ENCODE results near the gene IPPK. TPM values are rescaled to one million over a fixed set of nuclear protein-coding genes. Genes with fewer than 3 reads are reported as not detected.

IPPK gene
- total RNA-seq, 4 donors from 2014 or later = 7.2 to 14.1 (median 8.9) TPM

GRCh38 chr9:92655366-92655765 is 14.6 kb downstream of the IPPK start:
- 74% methylated on average over 3 of the region's 7 CpGs; no CpG with 5 or more reads in 1 of the 2 donors for WGBS, 2 donors (ENCODE audit: low coverage in 1 of 2)
- no peak overlapping the region for H3K4me3 ChIP-seq
- no peaks in the 10 kb centered on the region for H3K9me3 ChIP-seq
- no peaks in the 10 kb centered on the region for H3K27me3 ChIP-seq
- peak overlapping the region in 1 of 4 donors; percentile 36 for H3K27ac ChIP-seq
- TF ChIP-seq CTCF (IDR thresholded peaks at IDR 0.05) (no peak), POLR2A (IDR thresholded peaks at IDR 0.05) (no peak), EP300 (IDR thresholded peaks at IDR 0.05) (no peak), POLR2AphosphoS5 (IDR thresholded peaks at IDR 0.05) (no peak)
- peaks cover 0 to 65% of the 10 kb centered on the region in 2 donors for H3K36me3 ChIP-seq
- peaks cover 0 to 40% (median 3%) of the 10 kb centered on the region in 3 donors for H3K4me1 ChIP-seq
- ATAC-seq = no peak

- ATAC-seq = peak; percentile 54
- Histone ChIP-seq H3K9me3 (no peaks in the 10 kb centered on the region), H3K27ac (peak overlapping the region in 2 of 4 donors; percentile 17 to 36), H3K4me3 (no peak overlapping the region), H3K36me3 (peaks cover 0 to 66% of the 10 kb centered on the region in 2 donors), H3K27me3 (no peaks in the 10 kb centered on the region), H3K4me1 (peaks cover 0 to 44% (median 3%) of the 10 kb centered on the region in 3 donors)
- no peak for TF ChIP-seq POLR2A (IDR thresholded peaks at IDR 0.05)
- no peak for TF ChIP-seq CTCF (IDR thresholded peaks at IDR 0.05)
- no peak for TF ChIP-seq POLR2AphosphoS5 (IDR thresholded peaks at IDR 0.05)
- no peak for TF ChIP-seq EP300 (IDR thresholded peaks at IDR 0.05)
- 81 to 90% methylated on average over 4 to 5 of the region's 19 CpGs for WGBS, 2 donors (ENCODE audit: low coverage in 1 of 2)
Measured at GRCh38 chr9:92654481-92655301, 15.2 kb downstream of the IPPK start.

- Histone ChIP-seq H3K36me3 (peaks cover 0 to 76% of the 10 kb centered on the region in 2 donors), H3K4me1 (peaks cover 0 to 44% (median 3%) of the 10 kb centered on the region in 3 donors), H3K4me3 (no peak overlapping the region), H3K27ac (peak overlapping the region in 1 of 4 donors; percentile 58), H3K9me3 (no peaks in the 10 kb centered on the region), H3K27me3 (no peaks in the 10 kb centered on the region)
- ATAC-seq = no peak
- TF ChIP-seq POLR2AphosphoS5 (IDR thresholded peaks at IDR 0.05) (no peak), EP300 (IDR thresholded peaks at IDR 0.05) (no peak), POLR2A (IDR thresholded peaks at IDR 0.05) (no peak), CTCF (IDR thresholded peaks at IDR 0.05) (no peak)
- WGBS, 2 donors (ENCODE audit: low coverage in 1 of 2) = 75 to 83% methylated on average over 1 of the region's 1 CpG
Measured at GRCh38 chr9:92652461-92652860, 17.5 kb downstream of the IPPK start.

- H3K4me3 ChIP-seq = no peak overlapping the region
- no peaks in the 10 kb centered on the region for H3K27me3 ChIP-seq
- WGBS, 2 donors (ENCODE audit: low coverage in 1 of 2) = 33 to 42% methylated on average over 1 to 6 of the region's 10 CpGs
- ATAC-seq = peak; percentile 63
- peaks cover 0 to 44% (median 3%) of the 10 kb centered on the region in 3 donors for H3K4me1 ChIP-seq
- peaks cover 0 to 76% of the 10 kb centered on the region in 2 donors for H3K36me3 ChIP-seq
- H3K27ac ChIP-seq = peak overlapping the region in 3 of 4 donors; percentile 41 to 58 (median 46)
- peaks cover 0 to under 1% (median 0%) of the 10 kb centered on the region in 3 donors for H3K9me3 ChIP-seq
- TF ChIP-seq CTCF (IDR thresholded peaks at IDR 0.05) = no peak
- TF ChIP-seq POLR2A (IDR thresholded peaks at IDR 0.05) = no peak
- TF ChIP-seq EP300 (IDR thresholded peaks at IDR 0.05) = no peak
- TF ChIP-seq POLR2AphosphoS5 (IDR thresholded peaks at IDR 0.05) = peak; percentile 19
Measured at GRCh38 chr9:92650839-92651621, 18.9 kb downstream of the IPPK start.

All from gastroesophageal sphincter (tissue), 4 donors.